WERI-Rb-1 (cell line): ENCODE measurements around the gene ARF6.

Experiments
- DNase-seq: peaks from one replicate; pipeline ENCODE4 v3.0.0-alpha.2; 2020
- H3K27ac ChIP-seq: fragments of 250-450 bp; sonication (Bioruptor Pico); 2 replicates; pipeline ENCODE4 v1.5.1; 2020; ENCODE audit warnings: mild to moderate bottlenecking, moderate library complexity
- H3K27me3 ChIP-seq: fragments of 250-450 bp; sonication (Bioruptor Pico); 2 replicates; pipeline ENCODE4 v1.5.1; 2021; ENCODE audit warnings: mild to moderate bottlenecking, low read depth, moderate library complexity; ENCODE audit not compliant: insufficient read depth, severe bottlenecking
- H3K36me3 ChIP-seq: fragments of 250-450 bp; sonication (Bioruptor Pico); 2 replicates; pipeline ENCODE4 v1.5.1; 2020; ENCODE audit warnings: mild to moderate bottlenecking, moderate library complexity
- H3K4me3 ChIP-seq: 2 replicates; pipeline ENCODE4 v1.5.1; 2011; ENCODE audit warnings: low read depth, mild to moderate bottlenecking, control low read depth, low read length
- H3K9me3 ChIP-seq: fragments of 250-450 bp; sonication (Bioruptor Pico); 2 replicates; pipeline ENCODE4 v1.5.1; 2021; ENCODE audit warnings: mild to moderate bottlenecking, moderate library complexity; ENCODE audit not compliant: severe bottlenecking
- TF ChIP-seq, protein P1 (sequence below): IDR thresholded peaks from 2 replicates; pipeline ENCODE4 v1.5.1; 2011; ENCODE audit warnings: low read depth, mild to moderate bottlenecking, control low read depth, inconsistent platforms, low read length

ARF6 gene

DNA sequence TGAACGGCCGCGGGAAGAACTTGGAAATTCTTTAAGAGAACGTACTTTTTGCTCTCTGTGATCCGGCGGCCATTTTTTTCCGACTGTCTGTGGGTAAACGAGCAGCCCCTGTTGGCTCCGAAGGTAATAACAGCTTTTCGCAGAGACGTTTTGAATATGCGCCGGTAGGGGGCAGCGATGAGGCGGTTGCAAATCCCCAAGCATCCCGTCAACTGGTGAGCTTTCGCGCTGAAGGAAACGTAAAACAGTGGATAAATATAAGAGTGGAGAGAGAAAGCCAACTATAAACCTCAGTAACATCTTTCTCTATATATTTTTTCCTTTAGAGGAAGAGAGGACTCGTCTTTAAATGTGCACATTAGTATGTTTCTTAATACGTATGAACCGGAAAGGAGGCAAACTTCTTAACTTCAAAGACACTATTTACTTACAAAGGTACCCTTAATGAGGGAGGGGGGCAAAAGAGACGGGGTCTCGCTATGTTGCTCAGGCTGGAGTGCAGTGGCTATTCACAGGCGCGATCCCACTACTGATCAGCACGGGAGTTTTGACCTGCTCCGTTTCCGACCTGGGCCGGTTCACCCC lies 30.7 kb upstream of the ARF6 start:
- TF ChIP-seq, protein P1, sequence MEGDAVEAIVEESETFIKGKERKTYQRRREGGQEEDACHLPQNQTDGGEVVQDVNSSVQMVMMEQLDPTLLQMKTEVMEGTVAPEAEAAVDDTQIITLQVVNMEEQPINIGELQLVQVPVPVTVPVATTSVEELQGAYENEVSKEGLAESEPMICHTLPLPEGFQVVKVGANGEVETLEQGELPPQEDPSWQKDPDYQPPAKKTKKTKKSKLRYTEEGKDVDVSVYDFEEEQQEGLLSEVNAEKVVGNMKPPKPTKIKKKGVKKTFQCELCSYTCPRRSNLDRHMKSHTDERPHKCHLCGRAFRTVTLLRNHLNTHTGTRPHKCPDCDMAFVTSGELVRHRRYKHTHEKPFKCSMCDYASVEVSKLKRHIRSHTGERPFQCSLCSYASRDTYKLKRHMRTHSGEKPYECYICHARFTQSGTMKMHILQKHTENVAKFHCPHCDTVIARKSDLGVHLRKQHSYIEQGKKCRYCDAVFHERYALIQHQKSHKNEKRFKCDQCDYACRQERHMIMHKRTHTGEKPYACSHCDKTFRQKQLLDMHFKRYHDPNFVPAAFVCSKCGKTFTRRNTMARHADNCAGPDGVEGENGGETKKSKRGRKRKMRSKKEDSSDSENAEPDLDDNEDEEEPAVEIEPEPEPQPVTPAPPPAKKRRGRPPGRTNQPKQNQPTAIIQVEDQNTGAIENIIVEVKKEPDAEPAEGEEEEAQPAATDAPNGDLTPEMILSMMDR: peak; percentile 100
- no peaks in the 10 kb centered on the region for H3K27me3 ChIP-seq

DNA sequence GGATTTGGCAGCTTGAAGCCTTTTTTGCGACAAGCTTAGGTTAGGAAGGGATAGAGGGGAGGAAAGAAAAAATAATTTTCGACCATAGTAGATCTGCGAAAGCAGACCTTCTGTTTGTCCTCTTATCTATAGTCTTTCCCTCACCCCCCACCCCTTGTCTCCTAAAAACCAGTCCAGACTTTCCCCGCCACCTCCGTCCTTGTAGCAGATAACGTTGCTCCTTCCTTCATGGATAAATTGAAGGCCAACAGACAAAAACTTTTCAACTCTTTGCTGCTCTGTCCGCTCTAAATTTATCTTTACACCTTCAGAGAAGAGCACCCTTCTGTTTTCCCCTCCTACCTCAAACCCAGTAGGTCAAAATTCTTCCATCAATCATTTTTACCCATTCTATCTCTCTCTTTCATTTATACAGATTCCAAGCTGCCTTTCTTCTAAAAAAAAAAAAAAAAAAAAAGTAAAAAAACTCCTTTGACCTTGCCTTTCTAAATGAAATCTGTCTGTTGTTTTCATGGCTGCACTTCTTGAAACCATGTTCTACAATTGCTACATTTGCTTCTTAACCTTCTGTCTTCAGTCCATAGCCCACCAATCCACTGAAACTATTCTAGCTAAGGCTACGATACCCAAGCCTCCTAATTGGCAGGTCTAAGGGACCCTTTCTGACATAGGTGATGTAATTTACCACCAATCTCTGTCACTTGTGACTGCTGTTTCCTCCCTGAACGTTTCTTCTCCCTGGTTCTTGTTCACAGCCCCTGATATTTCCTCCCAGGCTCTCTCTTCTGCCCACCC lies 29.2 kb upstream of the ARF6 start:
- Histone ChIP-seq H3K9me3 (no peaks in the 10 kb centered on the region), H3K36me3 (no peaks in the 10 kb centered on the region), H3K27ac (no peak overlapping the region), H3K4me3 (peak overlapping the region; percentile 90), H3K27me3 (no peaks in the 10 kb centered on the region)
- DNase-seq: no peak
- TF ChIP-seq, protein P1: no peak

More for the DNA sequence above, 30.7 kb upstream of the ARF6 start:
- peak overlapping the region; percentile 90 for H3K4me3 ChIP-seq
- DNase-seq: peak; percentile 75
- peak overlapping the region; percentile 77 for H3K27ac ChIP-seq
- no peaks in the 10 kb centered on the region for H3K9me3 ChIP-seq
- H3K36me3 ChIP-seq: no peaks in the 10 kb centered on the region

- no peak overlapping the region for H3K27ac ChIP-seq
- TF ChIP-seq, protein P1: peak; percentile 81
- DNase-seq: peak; percentile 73
- H3K9me3 ChIP-seq: no peaks in the 10 kb centered on the region
- H3K27me3 ChIP-seq: no peaks in the 10 kb centered on the region
- H3K36me3 ChIP-seq: no peaks in the 10 kb centered on the region
- no peak overlapping the region for H3K4me3 ChIP-seq
Observed at GRCh38 chr14:49865431-49865859, 27.4 kb upstream of the ARF6 start.

- DNase-seq: peak; percentile 98
- H3K27ac ChIP-seq: peak overlapping the region; percentile 75
- H3K27me3 ChIP-seq: no peaks in the 10 kb centered on the region
- TF ChIP-seq, protein P1: no peak
- no peaks in the 10 kb centered on the region for H3K36me3 ChIP-seq
- H3K9me3 ChIP-seq: no peaks in the 10 kb centered on the region
- H3K4me3 ChIP-seq: peak overlapping the region; percentile 80
Observed at GRCh38 chr14:49867831-49868719, 24.8 kb upstream of the ARF6 start.

DNA sequence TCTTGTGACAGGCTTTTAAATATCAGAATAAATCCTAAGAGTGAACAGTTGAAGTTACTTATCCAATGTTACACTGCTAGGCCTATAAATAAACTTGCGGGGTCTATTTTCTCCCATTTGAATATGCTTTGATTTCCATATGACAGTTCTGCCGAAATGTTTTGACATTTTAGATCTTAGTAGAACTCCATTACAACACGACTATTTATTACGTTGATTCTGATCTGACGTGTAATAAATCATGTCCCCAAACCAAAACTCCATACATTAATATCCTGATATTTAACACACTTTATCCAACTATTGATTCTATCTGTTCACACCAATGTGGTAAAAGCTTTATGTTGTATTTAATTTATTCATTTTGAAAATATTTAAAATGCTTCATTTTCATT lies 24.2 kb upstream of the ARF6 start:
- no peak for DNase-seq
- H3K9me3 ChIP-seq: no peaks in the 10 kb centered on the region
- H3K27me3 ChIP-seq: no peaks in the 10 kb centered on the region
- H3K27ac ChIP-seq: peak overlapping the region; percentile 34; the same call in 1 of the 2 replicates
- H3K36me3 ChIP-seq: no peaks in the 10 kb centered on the region
- TF ChIP-seq, protein P1: no peak
- H3K4me3 ChIP-seq: peak overlapping the region; percentile 80
